HCT116 (cell line): ENCODE results near the gene PRR15L. TPM values are rescaled to one million over a fixed set of nuclear protein-coding genes. Genes with fewer than 3 reads are reported as not detected.

ENCODE experiments used
- ATAC-seq: fragments of 200-7000 bp; cut with Tn5 transposase; 2 replicates; pipeline ENCODE4 v1.9.1; 2020; ENCODE audit warnings: mild to moderate bottlenecking, moderate library complexity
- BruUV-seq: library from RNA; stranded (reverse); fragments of 400-500 nt; replicated peaks from 2 replicates; lab custom pipeline; 2021; lab: Mats Ljungman, UMichigan
- CTCF ChIA-PET: fragments of 300-600 bp; sonication (Branson Sonifier 250); formaldehyde crosslinking; loops from one replicate; lab custom pipeline; 2021; ENCODE audit warnings: antibody characterized with exemption; lab: Charles Lee
- POLR2A ChIA-PET: fragments of 300-600, 350-600 bp; sonication (Branson Sonifier 250); formaldehyde crosslinking; loops from one replicate; lab custom pipeline; 2021; ENCODE audit warnings: antibody characterized with exemption; lab: Charles Lee
- RAD21 ChIA-PET, 2 experiments: fragments of 300-600 bp; sonication (Branson Sonifier 250); formaldehyde crosslinking; loops; one replicate each; lab custom pipeline; 2023; ENCODE audit warnings: low total read pairs in 2 of 2; ENCODE audit not compliant: uncharacterized antibody in 2 of 2, unreplicated experiment in 2 of 2, low non-redundant PET in 1 of 2; lab: Charles Lee
- DNase-seq: peaks from one replicate; pipeline ENCODE4 v3.0.0-alpha.2; 2010; ENCODE audit warnings: low read depth, low spot score
- H2AFZ ChIP-seq: fragments of 200-600 bp; shearing (Covaris generic), sonication (generic); 2 replicates; pipeline ENCODE4 v1.6.1; 2017; ENCODE audit warnings: low read depth, mixed run types, mixed read lengths, antibody characterized with exemption, low read length; ENCODE audit not compliant: poor library complexity, severe bottlenecking
- H3K27ac ChIP-seq: 2 replicates; pipeline ENCODE4 v1.5.1; 2012; ENCODE audit warnings: low read depth, low read length
- H3K27me3 ChIP-seq: fragments of 200-600 bp; sonication (generic); 2 replicates; pipeline ENCODE4 v1.6.1; 2016; ENCODE audit warnings: mixed run types, low read length, mixed read lengths; ENCODE audit not compliant: insufficient read depth
- H3K36me3 ChIP-seq, 2 experiments: fragments of 200-500 bp in 1 of 2; fragments of 200-600 bp in 1 of 2; sonication (Bioruptor generic) in 1 of 2; sonication (generic) in 1 of 2; 2 replicates each; pipeline versions ENCODE4 v1.5.1 to v1.6.1; 2014 to 2016; ENCODE audit warnings: low read length in 2 of 2, inconsistent platforms in 1 of 2, mixed read lengths in 1 of 2, mixed run types in 1 of 2; ENCODE audit not compliant: insufficient read depth in 2 of 2, control insufficient read depth in 1 of 2
- H3K4me1 ChIP-seq, 2 experiments: fragments of 200-600 bp in 1 of 2; sonication (generic) in 1 of 2; 2 replicates each; pipeline versions ENCODE4 v1.5.1 to v1.6.1; 2012 to 2017; ENCODE audit warnings: low read length in 2 of 2, inconsistent platforms in 1 of 2, mild to moderate bottlenecking in 1 of 2, mixed read lengths in 1 of 2, mixed run types in 1 of 2, moderate library complexity in 1 of 2; ENCODE audit not compliant: insufficient read depth in 2 of 2, control insufficient read depth in 1 of 2
- H3K4me2 ChIP-seq: fragments of 200-600 bp; sonication (generic); 2 replicates; pipeline ENCODE4 v1.6.1; 2017; ENCODE audit warnings: mixed run types, low read length, mixed read lengths
- H3K4me3 ChIP-seq, 2 experiments: fragments of 200-600 bp in 1 of 2; sonication (generic) in 1 of 2; replicated peaks in 1 of 2; 2 replicates each; pipeline ENCODE4 v1.5.1; 2011 to 2016; ENCODE audit warnings: low read length in 2 of 2, control low read depth in 1 of 2, low read depth in 1 of 2, mild to moderate bottlenecking in 1 of 2, mixed read lengths in 1 of 2, mixed run types in 1 of 2
- H3K79me2 ChIP-seq: fragments of 200-600 bp; sonication (generic); 2 replicates; pipeline ENCODE4 v1.6.1; 2017; ENCODE audit warnings: mild to moderate bottlenecking, mixed run types, low read length, moderate library complexity, mixed read lengths; ENCODE audit not compliant: insufficient read depth
- H3K9ac ChIP-seq: fragments of 200-600 bp; sonication (generic); 2 replicates; pipeline ENCODE4 v1.6.1; 2016; ENCODE audit warnings: low read length, mixed read lengths
- H3K9me2 ChIP-seq: fragments of 200-600 bp; sonication (generic), shearing (Covaris generic); 2 replicates; pipeline ENCODE4 v1.6.1; 2017; ENCODE audit warnings: mixed run types, mild to moderate bottlenecking, moderate library complexity; ENCODE audit not compliant: insufficient read depth
- H3K9me3 ChIP-seq, 2 experiments: fragments of 200-500 bp in 1 of 2; fragments of 200-600 bp in 1 of 2; sonication (Bioruptor generic) in 1 of 2; sonication (generic) in 1 of 2; 2 replicates each; pipeline ENCODE4 v1.6.1; 2014 to 2017; ENCODE audit warnings: low read length in 2 of 2, mixed read lengths in 2 of 2, inconsistent platforms in 1 of 2, low read depth in 1 of 2, mild to moderate bottlenecking in 1 of 2, mixed run types in 1 of 2, moderate library complexity in 1 of 2; ENCODE audit not compliant: control insufficient read depth in 1 of 2, insufficient read depth in 1 of 2
- H4K20me1 ChIP-seq: fragments of 200-600 bp; sonication (generic), shearing (Covaris generic); 2 replicates; pipeline ENCODE4 v1.6.1; 2017; ENCODE audit warnings: mixed run types, mild to moderate bottlenecking, moderate library complexity; ENCODE audit not compliant: insufficient read depth
- CBX3 ChIP-seq: IDR thresholded peaks from 2 replicates; pipeline ENCODE4 v1.6.1; 2012; ENCODE audit warnings: low read depth
- CEBPB ChIP-seq: IDR thresholded peaks from 2 replicates; pipeline ENCODE4 v1.6.1; 2012; ENCODE audit warnings: low read depth
- FOSL1 ChIP-seq: IDR thresholded peaks from 2 replicates; pipeline ENCODE4 v1.6.1; 2012; ENCODE audit warnings: low read depth
- JUND ChIP-seq: IDR thresholded peaks from 2 replicates; pipeline ENCODE4 v1.6.1; 2012
- POLR2A ChIP-seq: IDR thresholded peaks from 2 replicates; pipeline ENCODE4 v1.7.0; 2011; ENCODE audit warnings: borderline replicate concordance; ENCODE audit not compliant: insufficient read depth, insufficient read length; ENCODE audit errors: extremely low read depth
- POLR2AphosphoS5 ChIP-seq: IDR thresholded peaks from 2 replicates; pipeline ENCODE4 v1.6.1; 2011; ENCODE audit warnings: mild to moderate bottlenecking, low read depth, low read length, moderate library complexity
- RAD21 ChIP-seq: IDR thresholded peaks from 2 replicates; pipeline ENCODE4 v1.6.1; 2012; ENCODE audit warnings: low read depth, mild to moderate bottlenecking
- SP1 ChIP-seq: IDR thresholded peaks from 2 replicates; pipeline ENCODE4 v1.6.1; 2012; ENCODE audit warnings: low read depth
- SRF ChIP-seq: IDR thresholded peaks from 2 replicates; pipeline ENCODE4 v1.6.1; 2012; ENCODE audit warnings: low read depth
- YY1 ChIP-seq: IDR thresholded peaks from 2 replicates; pipeline ENCODE4 v1.6.1; 2011; ENCODE audit warnings: low read length, low read depth, moderate library complexity, mild to moderate bottlenecking; ENCODE audit not compliant: insufficient replicate concordance; ENCODE audit errors: extremely low read depth
- ZFX ChIP-seq: fragments of 450-650 bp; IDR thresholded peaks from 2 replicates; pipeline ENCODE4 v1.6.1; 2017
- intact Hi-C: fragments of 100-400 bp; cut with micrococcal nuclease; formaldehyde crosslinking; loops from 2 replicates; pipeline ENCODE4 v1.10.0; 2022
- total RNA-seq: library from RNA; stranded (reverse); gene quantifications from one replicate; pipeline ENCODE4 v1.2.1, GENCODE V29; 2021; ENCODE audit not compliant: unreplicated experiment
- TF ChIP-seq, protein P1 (sequence below): IDR thresholded peaks from 2 replicates; pipeline ENCODE4 v1.6.1; 2011; ENCODE audit warnings: mild to moderate bottlenecking, low read length, moderate library complexity; ENCODE audit not compliant: insufficient replicate concordance; ENCODE audit errors: extremely low read depth
- TF ChIP-seq, protein P2 (sequence below): IDR thresholded peaks from 2 replicates; pipeline ENCODE4 v1.6.1; 2012; ENCODE audit warnings: low read depth

Gene PRR15L
- total RNA-seq, 1 experiment from 2014 or later = 0.34 TPM

DNA sequence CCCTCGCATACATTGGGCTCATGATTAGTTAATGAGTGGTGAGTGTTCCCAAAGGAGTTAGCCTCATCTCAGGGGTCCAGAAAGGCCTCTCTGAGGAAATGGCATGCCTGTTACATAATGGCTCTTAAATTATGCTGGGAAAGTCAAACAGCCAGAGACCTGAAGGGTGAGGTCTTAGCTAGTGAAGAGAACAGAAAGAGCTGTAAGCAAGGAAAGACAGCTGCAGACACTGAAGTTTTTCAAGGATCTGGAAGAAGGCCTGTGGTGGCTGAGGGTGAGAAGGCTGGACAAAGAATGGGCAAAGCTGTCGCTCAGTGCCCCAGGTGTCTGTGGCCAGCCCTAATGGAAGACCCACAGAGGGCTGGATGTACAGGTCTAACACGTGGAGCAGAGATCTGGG, 51.2 kb downstream of the PRR15L start:
- CTCF ChIA-PET = no interaction called here
- no peak overlapping the region for H3K27ac ChIP-seq
- POLR2A ChIA-PET = no interaction called here
- H3K9me2 ChIP-seq = no peaks in the 10 kb centered on the region
- H3K79me2 ChIP-seq = no peaks in the 10 kb centered on the region
- intact Hi-C loops = no loop called here
- H3K4me2 ChIP-seq = no peak overlapping the region
- TF ChIP-seq CBX3 = no peak
- no peak for TF ChIP-seq SP1
- no peak for TF ChIP-seq SRF
- TF ChIP-seq CEBPB = no peak
- no peak for TF ChIP-seq FOSL1
- TF ChIP-seq POLR2A = no peak
- no peak for TF ChIP-seq POLR2AphosphoS5
- TF ChIP-seq, protein P1, sequence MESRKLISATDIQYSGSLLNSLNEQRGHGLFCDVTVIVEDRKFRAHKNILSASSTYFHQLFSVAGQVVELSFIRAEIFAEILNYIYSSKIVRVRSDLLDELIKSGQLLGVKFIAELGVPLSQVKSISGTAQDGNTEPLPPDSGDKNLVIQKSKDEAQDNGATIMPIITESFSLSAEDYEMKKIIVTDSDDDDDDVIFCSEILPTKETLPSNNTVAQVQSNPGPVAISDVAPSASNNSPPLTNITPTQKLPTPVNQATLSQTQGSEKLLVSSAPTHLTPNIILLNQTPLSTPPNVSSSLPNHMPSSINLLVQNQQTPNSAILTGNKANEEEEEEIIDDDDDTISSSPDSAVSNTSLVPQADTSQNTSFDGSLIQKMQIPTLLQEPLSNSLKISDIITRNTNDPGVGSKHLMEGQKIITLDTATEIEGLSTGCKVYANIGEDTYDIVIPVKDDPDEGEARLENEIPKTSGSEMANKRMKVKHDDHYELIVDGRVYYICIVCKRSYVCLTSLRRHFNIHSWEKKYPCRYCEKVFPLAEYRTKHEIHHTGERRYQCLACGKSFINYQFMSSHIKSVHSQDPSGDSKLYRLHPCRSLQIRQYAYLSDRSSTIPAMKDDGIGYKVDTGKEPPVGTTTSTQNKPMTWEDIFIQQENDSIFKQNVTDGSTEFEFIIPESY = no peak
- TF ChIP-seq ZFX = no peak
- TF ChIP-seq JUND = no peak
- TF ChIP-seq RAD21 = no peak
- TF ChIP-seq YY1 = no peak
- TF ChIP-seq, protein P2, sequence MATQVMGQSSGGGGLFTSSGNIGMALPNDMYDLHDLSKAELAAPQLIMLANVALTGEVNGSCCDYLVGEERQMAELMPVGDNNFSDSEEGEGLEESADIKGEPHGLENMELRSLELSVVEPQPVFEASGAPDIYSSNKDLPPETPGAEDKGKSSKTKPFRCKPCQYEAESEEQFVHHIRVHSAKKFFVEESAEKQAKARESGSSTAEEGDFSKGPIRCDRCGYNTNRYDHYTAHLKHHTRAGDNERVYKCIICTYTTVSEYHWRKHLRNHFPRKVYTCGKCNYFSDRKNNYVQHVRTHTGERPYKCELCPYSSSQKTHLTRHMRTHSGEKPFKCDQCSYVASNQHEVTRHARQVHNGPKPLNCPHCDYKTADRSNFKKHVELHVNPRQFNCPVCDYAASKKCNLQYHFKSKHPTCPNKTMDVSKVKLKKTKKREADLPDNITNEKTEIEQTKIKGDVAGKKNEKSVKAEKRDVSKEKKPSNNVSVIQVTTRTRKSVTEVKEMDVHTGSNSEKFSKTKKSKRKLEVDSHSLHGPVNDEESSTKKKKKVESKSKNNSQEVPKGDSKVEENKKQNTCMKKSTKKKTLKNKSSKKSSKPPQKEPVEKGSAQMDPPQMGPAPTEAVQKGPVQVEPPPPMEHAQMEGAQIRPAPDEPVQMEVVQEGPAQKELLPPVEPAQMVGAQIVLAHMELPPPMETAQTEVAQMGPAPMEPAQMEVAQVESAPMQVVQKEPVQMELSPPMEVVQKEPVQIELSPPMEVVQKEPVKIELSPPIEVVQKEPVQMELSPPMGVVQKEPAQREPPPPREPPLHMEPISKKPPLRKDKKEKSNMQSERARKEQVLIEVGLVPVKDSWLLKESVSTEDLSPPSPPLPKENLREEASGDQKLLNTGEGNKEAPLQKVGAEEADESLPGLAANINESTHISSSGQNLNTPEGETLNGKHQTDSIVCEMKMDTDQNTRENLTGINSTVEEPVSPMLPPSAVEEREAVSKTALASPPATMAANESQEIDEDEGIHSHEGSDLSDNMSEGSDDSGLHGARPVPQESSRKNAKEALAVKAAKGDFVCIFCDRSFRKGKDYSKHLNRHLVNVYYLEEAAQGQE = no peak
- H4K20me1 ChIP-seq = no peaks in the 10 kb centered on the region
- no peaks in the 10 kb centered on the region for H3K4me1 ChIP-seq
- H3K27me3 ChIP-seq = no peaks in the 10 kb centered on the region
- H3K36me3 ChIP-seq = no peaks in the 10 kb centered on the region
- H3K9ac ChIP-seq = no peak overlapping the region
- no peak overlapping the region for H3K4me3 ChIP-seq
- H3K9me3 ChIP-seq = no peaks in the 10 kb centered on the region
- RAD21 ChIA-PET = no interaction called here
- DNase-seq (no peak), ATAC-seq (no peak)
- no TSS peak for BruUV-seq
- no peak overlapping the region for H2AFZ ChIP-seq
